H54 (cell line): ENCODE results near the gene OTOF.

Experiments
- DNase-seq: peaks from one replicate; pipeline ENCODE4 v3.0.0; 2011; ENCODE audit warnings: low spot score, mixed read lengths; ENCODE audit not compliant: insufficient read length
- FAIRE-seq: peaks from 3 replicates; lab custom pipeline; 2011; peaks lifted over from hg19 to GRCh38; lab: Jason Lieb, UNC
- POLR2A ChIP-seq: IDR thresholded peaks from 2 replicates; pipeline ENCODE4 v1.6.1; 2011; ENCODE audit warnings: low read depth, mild to moderate bottlenecking, low read length

The OTOF gene

DNA sequence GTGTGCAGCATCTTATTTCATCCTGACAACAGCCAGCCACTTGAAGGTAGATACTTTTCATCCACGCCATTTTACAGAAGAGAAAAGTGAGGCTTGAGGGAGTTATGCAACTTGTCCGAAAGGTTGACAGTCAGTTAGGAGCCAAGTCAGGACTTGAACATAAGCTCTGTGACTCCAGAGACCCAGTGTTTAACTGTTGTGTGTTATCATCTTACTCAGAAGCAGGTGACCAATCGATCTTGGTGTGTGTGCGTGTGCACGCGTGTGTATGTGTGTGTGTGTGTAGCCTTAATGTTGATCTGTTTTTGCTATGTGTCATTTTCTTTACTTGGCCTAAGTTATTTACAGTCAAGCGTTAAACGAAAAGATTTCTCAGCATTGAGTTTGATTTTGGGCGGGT lies 54.2 kb downstream of the OTOF start:
- FAIRE-seq (no peak), DNase-seq (no peak)
- TF ChIP-seq POLR2A, result no peak

DNA sequence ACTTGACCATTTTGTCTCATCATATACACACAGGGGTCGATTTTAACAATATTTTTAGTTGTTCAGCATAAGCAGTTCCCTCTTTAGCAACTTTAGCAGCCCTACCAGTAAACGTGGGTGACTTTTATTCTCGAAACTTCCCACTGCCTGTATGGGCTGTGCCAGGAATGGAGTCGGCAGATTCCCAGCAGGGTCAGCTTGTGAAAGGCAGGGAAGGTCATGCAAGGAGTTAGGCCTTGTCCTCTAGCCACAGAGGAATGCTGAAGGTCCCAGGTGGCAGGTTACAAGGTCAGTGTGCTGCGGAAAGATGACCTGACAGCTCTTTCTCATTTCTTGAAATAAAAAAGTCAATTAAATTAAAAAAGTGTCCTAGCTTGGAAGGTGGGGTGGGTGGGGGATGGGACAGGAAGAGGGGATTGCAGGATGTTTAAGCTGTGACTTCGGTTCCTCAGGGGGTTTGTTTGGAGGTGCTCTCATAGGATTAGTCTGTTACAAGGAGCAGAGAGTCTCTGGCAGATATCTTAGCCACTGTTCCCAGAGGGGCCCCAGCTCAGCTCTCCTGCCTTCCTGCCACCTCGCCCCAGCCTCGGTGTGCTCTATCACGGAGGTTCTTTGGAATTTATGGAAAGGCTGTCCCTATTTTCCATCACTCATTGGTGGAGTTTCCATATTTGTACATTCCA lies 54.8 kb downstream of the OTOF start:
- FAIRE-seq (no peak), DNase-seq (no peak)
- no peak for TF ChIP-seq POLR2A

DNA sequence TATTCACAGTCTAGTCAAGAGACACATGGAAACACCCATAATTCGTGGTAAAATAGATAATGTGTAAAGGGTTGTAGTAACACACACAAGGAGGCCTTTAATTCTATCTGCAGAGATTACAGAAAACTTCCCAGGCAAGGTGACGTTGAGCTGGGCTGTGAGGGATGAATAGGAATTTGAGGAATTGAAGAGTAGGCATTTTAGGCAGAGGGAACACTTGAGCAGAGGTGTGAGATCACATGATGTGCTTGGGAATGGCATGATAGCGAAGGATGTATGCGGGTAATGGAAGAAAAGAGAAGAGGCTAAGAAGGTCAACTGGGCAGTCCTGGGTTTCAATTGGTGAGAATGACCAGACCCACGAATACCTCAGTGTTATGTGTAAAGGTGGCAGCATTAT lies 56.0 kb downstream of the OTOF start:
- DNase-seq, result no peak
- no peak for TF ChIP-seq POLR2A
- no peak for FAIRE-seq

DNA sequence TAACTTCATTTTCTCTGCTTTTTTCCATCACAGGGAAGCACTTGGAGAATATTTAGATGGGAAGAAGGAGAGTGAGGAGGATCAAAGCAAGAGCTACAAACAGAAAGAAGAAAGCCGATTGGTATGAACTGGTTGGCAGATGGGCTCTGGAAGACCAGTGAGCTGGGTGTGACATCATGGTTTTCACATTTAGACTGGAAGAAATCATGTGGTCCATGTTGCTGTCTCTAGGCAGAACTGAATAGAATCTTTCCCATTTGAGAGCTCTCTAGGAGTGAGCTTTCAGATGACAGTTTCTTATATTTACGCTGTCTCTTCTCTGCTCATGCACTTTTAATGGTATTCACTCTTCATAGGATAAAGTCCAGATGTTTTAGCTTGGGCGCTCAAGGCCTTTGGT lies 63.6 kb downstream of the OTOF start:
- no peak for DNase-seq
- no peak for TF ChIP-seq POLR2A
- FAIRE-seq, result no peak

DNA sequence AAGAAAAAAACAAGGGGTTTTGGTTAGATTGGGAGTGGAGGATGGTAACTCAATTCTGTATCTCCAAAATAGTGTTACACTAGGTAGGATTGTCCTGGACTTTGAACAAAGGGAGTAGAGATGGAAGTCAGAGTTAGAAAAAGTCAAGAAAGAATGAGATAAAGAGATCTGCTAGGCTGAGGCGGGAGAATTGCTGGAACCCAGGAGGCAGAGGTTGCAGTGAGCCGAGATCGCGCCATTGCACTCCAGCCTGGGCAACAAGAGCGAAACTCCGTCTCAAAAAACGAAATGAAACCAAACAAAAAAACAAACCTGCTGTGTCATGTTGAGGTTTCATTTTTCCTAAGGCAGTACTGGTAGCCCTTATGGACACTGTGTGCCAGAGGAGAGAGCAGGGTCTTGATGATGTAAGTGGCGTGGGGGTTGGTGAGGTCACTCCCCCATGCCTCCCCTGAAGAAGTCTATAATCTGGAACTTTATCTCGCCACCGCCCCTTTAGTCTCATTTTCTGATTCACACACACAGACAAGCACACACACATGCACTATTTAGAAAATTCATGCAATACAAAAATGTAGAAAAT lies 65.7 kb downstream of the OTOF start:
- FAIRE-seq, result no peak
- DNase-seq, result no peak
- no peak for TF ChIP-seq POLR2A

DNA sequence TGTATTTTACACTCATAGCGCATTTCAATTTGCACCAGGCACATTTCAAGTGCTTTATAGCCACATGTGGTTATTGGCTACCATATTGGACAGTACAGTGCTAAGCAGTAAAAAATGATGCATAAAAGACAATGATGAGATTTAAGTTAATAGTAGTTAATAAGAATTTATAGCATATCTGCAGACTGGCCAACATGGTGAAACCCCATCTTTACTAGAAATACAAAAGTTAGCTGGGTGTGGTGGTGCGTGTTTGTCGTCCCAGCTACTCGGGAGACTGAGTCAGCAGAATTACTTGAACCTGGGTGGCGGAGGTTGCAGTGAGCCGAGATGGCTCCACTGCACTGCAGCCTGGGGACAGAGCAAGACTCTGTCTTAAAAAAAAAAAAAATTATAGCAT lies 66.5 kb downstream of the OTOF start:
- FAIRE-seq (no peak), DNase-seq (no peak)
- TF ChIP-seq POLR2A, result no peak

DNA sequence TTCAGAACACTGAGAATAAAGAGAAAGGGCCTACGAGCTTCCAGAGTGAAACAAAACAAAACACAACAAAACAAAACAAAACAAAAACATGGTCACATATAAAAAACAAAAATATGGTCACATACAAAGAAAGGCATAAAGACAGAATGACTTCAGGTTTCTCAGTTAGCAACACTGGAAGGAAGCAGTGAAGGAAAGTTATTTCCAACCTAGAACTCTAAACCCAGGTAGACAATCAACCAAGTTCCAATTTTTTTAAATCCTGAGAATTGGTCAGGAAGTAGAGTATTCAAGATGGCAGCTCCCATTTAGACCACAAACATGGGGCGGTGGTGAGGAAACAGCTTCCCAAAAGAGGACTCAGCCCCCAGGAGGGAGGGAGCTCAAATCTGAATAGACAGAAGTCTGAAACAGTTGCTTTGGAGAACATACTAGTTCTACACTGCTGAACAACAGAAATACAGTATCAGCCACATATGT lies 67.1 kb downstream of the OTOF start:
- no peak for TF ChIP-seq POLR2A
- FAIRE-seq, result no peak
- no peak for DNase-seq

DNA sequence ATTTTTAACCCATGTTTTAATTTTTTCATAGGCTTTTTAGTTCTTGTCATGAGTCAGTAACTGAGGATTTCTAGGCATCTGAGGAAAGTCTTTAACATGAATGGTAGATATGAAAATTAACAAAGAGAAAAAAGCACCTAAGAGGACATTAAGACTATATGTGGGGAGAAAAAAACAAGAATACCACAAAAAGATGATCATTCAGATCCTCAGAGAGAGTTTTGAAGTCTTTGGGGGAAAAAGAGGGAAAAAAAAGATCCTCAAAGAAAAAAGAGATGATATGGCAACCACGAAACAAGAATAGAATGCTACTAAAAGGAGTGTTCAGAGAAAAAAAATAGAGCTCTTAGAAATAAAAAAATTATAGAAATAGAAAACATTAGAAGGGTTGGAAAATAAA lies 68.1 kb downstream of the OTOF start:
- no peak for TF ChIP-seq POLR2A
- DNase-seq (no peak), FAIRE-seq (no peak)

DNA sequence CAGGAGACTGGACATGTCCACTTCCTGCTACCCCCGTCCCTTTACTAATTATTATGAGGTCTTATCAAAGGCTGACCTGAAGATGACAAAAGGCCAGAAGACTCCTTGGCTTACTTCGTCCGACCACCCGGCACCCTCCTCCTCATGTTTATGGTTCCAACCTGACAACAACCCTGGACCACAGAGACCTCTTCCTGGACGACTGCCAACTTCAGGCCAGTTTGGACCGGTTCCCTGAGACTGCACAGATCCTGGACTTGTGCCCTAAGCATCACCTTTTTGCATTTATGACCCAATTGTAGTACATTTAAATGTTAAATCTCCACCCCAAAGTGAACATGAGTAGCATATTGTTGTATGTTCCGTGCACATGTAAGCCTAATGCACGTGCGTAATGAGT lies 70.4 kb downstream of the OTOF start:
- no peak for TF ChIP-seq POLR2A
- FAIRE-seq, result no peak
- DNase-seq, result no peak
